GM12891 (cell line): Measurements from ENCODE around the gene FIGNL2.

Source experiments
- DNase-seq: peaks from one replicate; pipeline ENCODE4 v3.0.0; 2011; ENCODE audit warnings: low spot score; ENCODE audit not compliant: insufficient read length
- FAIRE-seq: peaks from 2 replicates; lab custom pipeline; 2011; peaks lifted over from hg19 to GRCh38; lab: Jason Lieb, UNC
- PAX5 ChIP-seq: IDR thresholded peaks from 2 replicates; pipeline ENCODE4 v1.6.1; 2011; ENCODE audit warnings: low read length, moderate library complexity, mild to moderate bottlenecking; ENCODE audit not compliant: insufficient read depth, severe bottlenecking
- POLR2A ChIP-seq: IDR thresholded peaks from 2 replicates; pipeline ENCODE4 v1.6.1; 2011; ENCODE audit warnings: low read depth, low read length, control low read depth
- POLR2AphosphoS5 ChIP-seq: IDR thresholded peaks from 2 replicates; pipeline ENCODE4 v1.6.1; 2011; ENCODE audit warnings: low read depth, low read length, control low read depth
- POU2F2 ChIP-seq: IDR thresholded peaks from 2 replicates; pipeline ENCODE4 v1.6.1; 2011; ENCODE audit warnings: low read depth, mild to moderate bottlenecking, control low read depth, low read length, moderate library complexity
- SPI1 ChIP-seq: IDR thresholded peaks from 2 replicates; pipeline ENCODE4 v1.6.1; 2011; ENCODE audit warnings: low read depth, low read length, control low read depth
- TAF1 ChIP-seq: IDR thresholded peaks from 2 replicates; pipeline ENCODE4 v1.6.1; 2011; ENCODE audit warnings: low read depth, low read length, control low read depth

FIGNL2 gene

DNA sequence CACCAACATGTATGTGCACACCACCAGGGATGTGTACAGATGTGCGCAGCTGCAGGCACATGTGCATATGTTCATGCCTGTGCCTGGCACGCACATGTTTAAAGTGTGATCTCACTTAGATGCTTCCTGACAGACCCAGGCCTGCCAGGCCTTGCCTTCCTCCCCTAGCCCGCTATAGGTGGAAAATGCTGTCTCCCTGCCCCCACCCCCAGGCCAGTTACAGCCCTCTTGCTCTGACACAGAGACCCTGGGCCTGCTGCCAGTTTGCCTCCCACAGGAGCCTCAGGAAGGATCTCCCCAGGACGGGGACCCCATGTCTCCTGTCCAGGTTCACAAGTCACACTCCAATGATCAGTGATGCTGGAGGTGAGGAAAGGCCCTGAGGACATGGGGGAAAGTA lies 21.6 kb downstream of the FIGNL2 start:
- TF ChIP-seq POU2F2 (no peak), SPI1 (no peak), POLR2A (no peak), PAX5 (no peak), TAF1 (no peak), POLR2AphosphoS5 (no peak)
- FAIRE-seq (no peak), DNase-seq (no peak)

DNA sequence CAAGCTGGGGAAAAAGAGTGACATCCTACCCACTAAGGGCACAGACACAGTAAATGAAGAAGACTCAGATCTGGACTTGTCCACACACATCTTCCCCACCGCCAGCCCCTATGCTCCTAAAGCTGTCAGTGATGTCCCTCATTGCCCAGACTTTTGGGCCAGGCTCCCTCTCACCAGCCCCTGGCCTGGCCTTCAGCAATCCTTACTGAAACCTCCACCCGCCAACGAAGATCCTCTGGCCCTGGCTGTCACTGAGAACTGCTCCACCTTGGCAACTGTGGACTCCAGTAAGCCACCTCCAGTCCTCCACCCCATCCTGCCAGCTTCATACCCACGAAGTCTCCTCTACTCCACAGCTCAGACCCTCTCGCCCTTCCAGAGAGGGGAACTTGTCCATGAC lies 23.3 kb downstream of the FIGNL2 start:
- TF ChIP-seq POLR2A: no peak
- no peak for TF ChIP-seq POU2F2
- no peak for TF ChIP-seq SPI1
- no peak for TF ChIP-seq PAX5
- TF ChIP-seq POLR2AphosphoS5: no peak
- TF ChIP-seq TAF1: no peak
- DNase-seq (no peak), FAIRE-seq (no peak)

DNA sequence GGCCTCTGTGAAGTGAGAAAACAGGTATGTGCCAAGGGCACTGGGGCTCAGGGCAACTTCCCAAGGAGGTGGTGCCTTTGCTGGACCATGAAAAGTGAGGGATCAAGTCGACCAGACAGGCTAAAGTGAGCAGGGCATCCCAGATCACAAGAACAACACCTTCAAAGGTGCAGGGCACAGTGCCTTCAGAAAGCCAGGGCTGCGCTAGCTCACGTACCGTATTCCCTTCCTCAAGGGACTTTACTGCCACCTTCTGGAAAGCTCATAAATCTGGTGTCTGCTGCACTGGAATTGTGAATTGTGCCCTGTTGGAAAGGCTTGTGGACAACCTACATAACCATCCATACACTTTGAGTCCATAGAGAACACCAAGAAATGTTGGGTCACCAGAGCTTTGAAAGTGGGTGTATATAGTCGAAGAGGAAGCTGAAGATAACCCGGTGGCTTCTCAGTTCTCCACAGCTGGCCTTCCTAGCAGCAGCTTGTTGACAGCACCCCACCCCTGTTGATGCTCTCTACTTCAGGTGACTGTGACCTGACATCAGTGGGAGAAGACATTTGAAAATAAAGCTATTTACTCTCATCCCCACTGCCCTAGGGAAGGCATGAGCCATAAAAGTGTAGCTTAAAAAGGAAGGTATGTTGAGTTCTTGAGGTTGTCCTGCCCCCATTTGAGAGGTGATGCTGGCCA lies 24.5 kb downstream of the FIGNL2 start:
- DNase-seq: no peak
- TF ChIP-seq SPI1 (no peak), POLR2A (no peak), POLR2AphosphoS5 (no peak)
- peak; percentile 79 for FAIRE-seq

DNA sequence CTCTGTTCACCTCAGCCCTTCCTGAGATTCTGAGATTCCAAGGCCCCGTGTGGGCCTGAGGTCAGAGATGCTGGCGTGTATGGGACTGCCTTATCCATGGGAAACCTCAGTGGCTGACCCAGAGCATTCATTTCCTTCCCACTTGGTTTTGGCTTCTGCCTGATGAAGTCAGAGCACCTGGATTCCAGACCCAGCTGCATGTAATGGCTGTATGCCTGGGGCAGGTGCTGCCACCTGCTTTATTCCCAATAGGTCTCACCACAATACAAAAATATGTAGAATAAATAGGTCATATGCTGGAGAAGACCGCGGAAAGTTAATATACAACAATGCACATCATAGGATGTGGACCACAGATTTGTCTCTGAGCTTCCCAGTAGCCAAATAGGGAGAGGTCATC lies 25.6 kb downstream of the FIGNL2 start:
- no peak for DNase-seq
- no peak for FAIRE-seq
- TF ChIP-seq POU2F2: no peak
- no peak for TF ChIP-seq TAF1
- no peak for TF ChIP-seq POLR2AphosphoS5
- no peak for TF ChIP-seq POLR2A
- no peak for TF ChIP-seq PAX5
- no peak for TF ChIP-seq SPI1

- TF ChIP-seq POLR2A: no peak
- no peak for TF ChIP-seq SPI1
- no peak for TF ChIP-seq PAX5
- TF ChIP-seq POLR2AphosphoS5: no peak
- TF ChIP-seq POU2F2: no peak
- no peak for TF ChIP-seq TAF1
- FAIRE-seq (no peak), DNase-seq (no peak)
These were observed 26.3 kb downstream of the FIGNL2 start for GRCh38 chr12:51822261-51822616.

DNA sequence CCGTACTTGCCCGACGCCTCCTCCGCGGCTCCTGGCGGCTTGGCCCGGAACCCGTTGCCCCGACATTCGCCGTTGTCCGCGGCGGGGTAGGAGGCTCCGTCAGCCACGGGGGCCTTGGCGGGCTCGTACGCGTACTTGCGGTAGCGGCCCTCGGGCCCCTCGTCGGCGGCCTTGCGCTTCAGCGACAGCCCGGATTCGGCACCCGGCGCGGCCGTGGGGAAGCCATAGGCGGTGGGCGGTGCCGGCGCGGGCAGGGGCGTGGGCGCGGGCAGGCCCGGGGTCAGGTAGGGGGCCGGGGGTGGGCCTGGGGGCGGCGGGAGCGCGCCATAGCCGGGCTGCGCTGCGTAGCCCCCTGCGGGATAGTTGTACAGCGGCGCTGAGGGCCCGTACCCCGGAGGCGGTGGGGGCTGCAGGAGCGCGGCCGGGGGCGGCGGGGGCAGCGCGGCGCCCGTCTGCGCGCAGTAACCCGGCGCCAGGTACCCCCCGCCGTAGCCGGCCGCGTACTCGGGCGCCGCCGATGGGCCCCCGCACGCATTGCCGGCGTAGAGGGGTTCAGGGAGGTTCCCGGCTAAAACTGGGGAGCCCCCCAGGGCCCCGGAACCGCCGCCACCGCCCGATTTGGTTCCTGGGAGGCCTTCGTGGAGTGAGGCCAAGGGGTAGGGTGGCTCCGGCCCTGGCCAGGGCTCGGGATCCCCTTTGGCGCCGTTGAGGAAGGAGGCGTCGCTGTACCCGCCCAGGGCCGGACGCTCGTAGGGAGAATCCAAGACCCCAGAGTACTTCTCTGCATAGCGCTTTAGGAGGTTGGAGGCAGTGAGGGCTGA lies 26.9 kb downstream of the FIGNL2 start:
- no peak for DNase-seq
- no peak for FAIRE-seq
- TF ChIP-seq POU2F2 (no peak), POLR2A (no peak), TAF1 (no peak), PAX5 (no peak), POLR2AphosphoS5 (no peak), SPI1 (no peak)

DNA sequence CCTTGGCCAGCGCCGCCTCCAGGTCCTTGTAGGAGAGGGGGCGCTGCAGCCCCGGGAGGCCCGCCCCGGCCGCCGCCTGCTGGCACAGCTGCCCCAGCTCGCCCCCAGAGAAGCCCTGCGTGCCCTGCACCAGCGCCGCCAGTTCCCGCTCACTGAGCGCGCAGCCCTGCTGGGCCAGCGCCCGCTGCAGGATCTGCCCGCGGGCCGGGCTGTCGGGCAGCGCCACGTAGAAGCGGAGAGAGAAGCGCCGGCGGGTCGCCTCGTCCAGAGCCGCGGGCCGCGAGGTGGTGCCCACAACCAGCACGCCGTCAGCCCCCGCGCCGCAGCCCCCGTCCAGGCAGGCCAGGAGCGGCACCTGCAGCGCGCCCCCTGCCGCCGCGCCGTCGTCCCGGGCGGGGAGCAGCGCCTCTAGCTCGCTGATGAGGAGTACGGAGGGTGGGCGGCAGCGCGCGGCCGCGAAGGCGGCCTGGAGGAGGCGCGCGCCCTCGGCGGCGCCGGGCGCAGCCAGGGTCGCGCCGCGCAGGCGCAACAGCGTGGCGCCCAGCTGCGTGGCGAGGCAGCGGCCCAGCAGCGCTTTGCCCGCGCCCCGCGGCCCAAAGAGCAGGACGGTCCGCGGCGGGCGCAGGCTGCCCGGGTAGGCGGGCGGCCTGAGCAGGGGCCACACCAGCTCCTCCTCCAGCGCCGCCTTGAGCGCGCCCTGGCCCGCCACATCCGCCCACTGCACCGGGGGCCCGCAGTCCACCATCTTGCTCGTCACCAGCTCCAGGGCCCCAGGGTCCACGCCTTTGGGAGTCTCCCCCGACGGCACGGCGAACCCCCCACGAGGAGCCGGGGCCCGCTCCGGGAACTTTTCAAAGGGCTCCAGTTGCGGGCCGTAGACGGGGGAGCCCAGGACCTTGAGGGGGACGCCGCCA lies 27.7 kb downstream of the FIGNL2 start:
- FAIRE-seq (peak; percentile 38), DNase-seq (peak; percentile 65)
- TF ChIP-seq SPI1: no peak
- TF ChIP-seq POLR2A: no peak
- no peak for TF ChIP-seq POU2F2
- TF ChIP-seq POLR2AphosphoS5: no peak
- TF ChIP-seq PAX5: no peak
- no peak for TF ChIP-seq TAF1

- DNase-seq (peak; percentile 6), FAIRE-seq (no peak)
- TF ChIP-seq POU2F2 (no peak), POLR2AphosphoS5 (no peak), POLR2A (no peak), SPI1 (no peak), PAX5 (no peak), TAF1 (no peak)
These were observed 28.6 kb downstream of the FIGNL2 start for GRCh38 chr12:51819736-51820525.
